Measurements from ENCODE around the gene CCNDBP1.
"Not testable (repeated sequence)": the region's sequence is repeated elsewhere in the genome, so short reads cannot be mapped to it uniquely, and the experiment has no call there.

Gene CCNDBP1, protein sequence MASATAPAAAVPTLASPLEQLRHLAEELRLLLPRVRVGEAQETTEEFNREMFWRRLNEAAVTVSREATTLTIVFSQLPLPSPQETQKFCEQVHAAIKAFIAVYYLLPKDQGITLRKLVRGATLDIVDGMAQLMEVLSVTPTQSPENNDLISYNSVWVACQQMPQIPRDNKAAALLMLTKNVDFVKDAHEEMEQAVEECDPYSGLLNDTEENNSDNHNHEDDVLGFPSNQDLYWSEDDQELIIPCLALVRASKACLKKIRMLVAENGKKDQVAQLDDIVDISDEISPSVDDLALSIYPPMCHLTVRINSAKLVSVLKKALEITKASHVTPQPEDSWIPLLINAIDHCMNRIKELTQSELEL

DNA sequence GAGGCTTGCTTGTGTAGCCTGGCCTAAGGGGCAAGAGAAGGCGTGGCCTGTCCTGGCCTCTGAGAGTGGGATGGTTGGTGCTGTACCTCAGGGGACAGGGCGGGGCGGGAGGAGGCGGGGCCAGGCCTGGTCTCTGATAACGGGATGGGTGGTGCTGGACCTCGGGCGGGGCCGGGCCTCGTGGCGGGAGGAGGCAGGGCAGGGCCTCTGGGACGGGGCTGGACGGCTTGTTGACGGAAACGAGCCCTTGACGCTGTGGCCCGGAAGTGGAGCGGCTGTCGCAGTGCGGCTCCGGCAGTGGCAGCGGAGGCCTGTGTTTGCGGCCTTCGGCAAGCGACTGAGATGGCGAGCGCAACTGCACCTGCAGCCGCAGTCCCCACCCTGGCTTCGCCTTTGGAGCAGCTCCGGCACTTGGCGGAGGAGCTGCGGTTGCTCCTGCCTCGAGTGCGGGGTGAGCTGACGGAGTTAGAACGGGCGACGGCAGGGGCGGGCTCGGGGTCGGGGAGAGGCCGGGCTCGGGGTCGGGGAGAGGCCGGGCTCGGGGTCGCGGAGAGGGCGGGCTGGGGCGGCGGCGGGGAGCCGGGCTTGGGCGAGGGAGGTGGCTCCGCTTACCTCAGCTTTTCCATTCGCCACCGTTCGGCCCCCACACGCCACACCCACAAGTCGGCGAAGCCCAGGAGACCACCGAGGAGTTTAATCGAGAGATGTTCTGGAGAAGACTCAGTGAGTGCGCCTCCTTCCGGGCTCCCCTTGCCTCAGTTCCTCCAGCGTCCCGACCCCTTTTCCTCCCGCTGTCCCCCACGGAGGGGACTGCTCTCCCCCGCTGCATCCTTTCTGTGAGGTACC is at the start of gene CCNDBP1:
Gene CCNDBP1 (plus strand): TSS at position 247 of the 846 bp plus-strand sequence. CDS start 96 bp downstream, at position 343.
- peak; percentile 74 for DNase-seq (ENCODE audit: low read depth, low spot score)

DNA sequence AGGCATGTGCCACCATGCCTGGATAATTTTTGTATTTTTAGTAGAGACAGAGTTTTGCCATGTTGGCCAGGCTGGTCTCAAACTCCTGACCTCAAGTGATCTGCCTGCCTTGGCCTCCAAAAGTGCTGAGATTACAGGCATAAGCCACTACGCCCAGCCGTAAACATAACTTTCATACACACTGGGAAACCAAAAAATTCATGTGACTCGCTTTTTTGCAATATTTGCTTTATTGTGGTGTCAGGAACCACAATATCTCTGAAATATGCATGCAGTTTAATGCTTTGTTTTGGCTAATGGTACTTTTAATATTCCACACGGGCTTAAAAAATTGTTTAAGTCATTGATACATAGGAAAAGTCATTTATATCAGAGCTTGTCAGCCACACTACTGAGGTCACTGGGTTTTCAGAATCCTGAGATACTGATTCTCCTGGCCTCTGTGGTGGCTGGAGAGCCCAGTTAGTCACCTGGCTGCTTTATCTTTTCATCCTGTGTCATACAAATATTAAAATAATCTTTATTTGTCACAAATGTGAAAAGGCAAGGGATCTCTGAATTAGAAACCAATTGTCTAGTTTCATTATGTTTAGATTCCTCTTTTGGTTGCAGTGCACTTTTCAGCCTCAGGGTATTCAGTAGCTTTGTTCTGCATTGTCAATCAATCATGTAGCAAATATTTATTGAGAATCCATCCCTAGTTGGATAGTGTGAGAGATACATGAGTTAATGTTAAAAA is 41.8 kb upstream of the CCNDBP1 start:
- no peak for DNase-seq (ENCODE audit: low read depth, low spot score)

DNA sequence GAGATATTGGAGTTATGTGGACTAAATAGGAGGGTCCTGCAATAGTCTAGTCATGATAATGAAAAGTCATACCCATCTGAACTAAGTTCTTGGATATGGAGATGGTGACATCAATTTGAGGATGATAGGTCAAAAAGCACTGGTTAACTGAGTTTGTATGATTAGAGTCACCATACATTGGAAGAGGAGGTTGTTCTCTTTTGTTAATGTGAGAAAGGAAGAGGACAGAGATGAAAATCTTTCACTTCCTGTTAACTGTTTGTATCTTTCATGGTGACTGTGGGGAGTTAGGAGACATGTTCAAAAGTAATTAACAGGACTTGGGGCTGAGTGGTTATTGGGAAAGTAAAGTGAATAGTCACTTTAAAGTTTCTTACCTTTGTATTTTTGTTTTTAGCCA is 40.7 kb upstream of the CCNDBP1 start:
- no peak for DNase-seq (ENCODE audit: low read depth, low spot score)

DNA sequence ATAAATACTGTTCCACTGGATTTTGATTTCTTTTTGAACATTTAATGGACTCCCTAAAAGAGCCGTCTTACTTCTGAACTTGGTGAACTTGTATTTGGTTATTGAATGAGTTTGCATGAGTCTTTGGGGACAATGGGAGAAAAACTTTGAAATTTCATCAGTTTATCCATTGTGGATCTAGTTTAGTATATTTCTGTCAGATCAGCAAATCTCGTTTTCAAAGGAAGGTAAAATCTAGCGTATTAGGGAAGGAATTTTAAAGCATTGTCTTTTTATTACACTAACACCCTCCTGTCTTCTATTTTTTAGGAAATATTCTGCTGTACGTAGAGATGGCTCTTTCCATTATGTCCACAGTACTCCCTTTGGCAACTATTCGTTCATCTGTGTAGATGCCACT is 39.0 kb upstream of the CCNDBP1 start:
- DNase-seq (ENCODE audit: low read depth, low spot score): no peak

DNA sequence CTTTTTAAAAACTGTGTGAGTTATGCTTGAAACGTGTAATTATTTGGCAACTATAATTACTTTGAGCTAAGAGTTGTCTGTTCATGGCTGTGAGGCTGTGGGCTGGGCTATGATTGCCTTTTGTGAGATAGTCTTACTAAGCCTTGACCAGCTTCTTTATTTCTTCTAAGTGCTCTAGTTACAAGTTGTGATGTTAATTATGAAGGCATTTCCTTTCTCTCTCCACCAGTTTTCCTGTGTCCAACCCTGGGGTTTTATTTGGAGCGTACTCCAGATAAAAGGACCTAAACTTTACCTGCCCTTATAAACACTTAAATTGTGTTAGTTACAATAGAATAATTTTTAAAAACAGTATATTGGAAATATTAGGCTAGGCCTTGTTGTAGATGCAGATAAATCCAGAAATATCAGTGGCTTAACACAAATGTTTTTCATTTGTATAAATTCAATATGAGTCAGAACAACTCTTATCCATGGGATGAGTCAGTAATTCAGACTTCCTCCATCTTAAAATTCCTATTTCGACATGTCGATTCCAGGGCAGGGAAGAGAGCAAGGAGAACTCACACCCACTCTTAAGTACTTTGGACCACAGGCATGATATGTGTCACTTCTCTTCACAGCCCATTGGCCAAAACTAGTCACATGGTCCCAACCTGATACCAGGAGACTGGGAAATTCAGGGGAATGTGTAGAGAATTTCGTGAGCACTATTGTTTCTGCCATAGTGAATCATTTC is 34.8 kb upstream of the CCNDBP1 start:
- no peak for DNase-seq (ENCODE audit: low read depth, low spot score)

DNA sequence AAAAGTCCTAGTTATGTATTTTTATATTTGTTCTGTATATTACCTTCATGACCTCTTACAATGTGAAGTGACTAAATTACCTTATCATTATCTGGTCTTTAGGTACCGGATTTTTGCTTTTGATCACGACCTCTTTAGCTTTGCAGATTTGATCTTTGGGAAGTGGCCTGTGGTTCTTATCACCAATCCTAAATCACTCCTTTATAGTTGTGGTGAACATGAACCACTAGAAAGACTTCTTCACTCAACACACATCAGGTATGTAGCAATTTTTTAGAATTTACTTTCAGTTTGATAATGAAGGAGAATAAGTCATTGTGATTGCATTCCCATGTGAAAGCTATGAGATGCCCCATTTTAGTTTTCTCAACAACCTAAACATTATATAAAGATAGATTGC is 33.5 kb upstream of the CCNDBP1 start:
- no peak for DNase-seq (ENCODE audit: low read depth, low spot score)

DNA sequence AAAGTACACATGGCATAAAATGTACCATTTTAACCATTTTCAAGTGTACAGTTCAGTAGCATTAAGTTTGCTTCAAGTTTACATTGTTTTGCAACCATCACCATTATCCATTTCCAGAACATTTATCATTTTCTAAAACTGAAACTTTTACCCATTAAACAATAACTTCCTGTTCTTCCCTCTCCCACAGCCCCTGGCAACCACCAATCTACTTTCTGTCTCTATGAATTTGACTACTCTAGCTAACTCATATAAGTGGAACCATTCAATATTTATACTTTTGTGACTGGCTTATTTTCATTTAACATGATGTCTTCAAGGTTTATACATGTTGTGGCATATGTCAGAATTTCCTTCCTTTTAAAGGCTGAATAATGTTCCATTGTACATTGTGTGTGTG is 31.9 kb upstream of the CCNDBP1 start:
- DNase-seq (ENCODE audit: low read depth, low spot score): no peak

DNA sequence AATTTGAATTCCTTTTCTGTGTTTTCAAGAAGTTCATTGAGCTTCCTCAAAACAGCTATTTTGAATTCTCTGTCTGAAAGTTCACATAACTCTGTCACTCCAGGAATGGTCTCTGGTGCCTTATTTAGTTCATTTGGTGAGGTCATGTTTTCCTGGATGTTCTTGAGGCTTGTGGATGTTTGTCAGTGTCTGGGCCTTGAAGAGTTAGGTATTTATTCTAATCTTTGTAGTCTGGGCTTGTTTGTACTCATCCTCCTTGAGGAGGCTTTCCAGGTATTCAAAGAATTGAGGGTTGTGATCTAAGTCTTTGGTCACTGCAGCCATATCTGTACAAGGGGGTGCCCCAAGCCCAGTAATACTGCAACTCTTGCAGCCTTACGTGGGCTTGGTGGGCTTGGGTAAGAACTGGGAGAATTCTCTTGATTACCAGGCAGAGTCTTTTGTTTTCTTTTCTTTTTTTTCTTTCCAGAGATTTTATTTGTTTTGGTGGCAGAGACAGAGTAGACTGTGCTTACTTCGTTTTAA is 19.3 kb upstream of the CCNDBP1 start:
- no peak for DNase-seq (ENCODE audit: low read depth, low spot score)

DNA sequence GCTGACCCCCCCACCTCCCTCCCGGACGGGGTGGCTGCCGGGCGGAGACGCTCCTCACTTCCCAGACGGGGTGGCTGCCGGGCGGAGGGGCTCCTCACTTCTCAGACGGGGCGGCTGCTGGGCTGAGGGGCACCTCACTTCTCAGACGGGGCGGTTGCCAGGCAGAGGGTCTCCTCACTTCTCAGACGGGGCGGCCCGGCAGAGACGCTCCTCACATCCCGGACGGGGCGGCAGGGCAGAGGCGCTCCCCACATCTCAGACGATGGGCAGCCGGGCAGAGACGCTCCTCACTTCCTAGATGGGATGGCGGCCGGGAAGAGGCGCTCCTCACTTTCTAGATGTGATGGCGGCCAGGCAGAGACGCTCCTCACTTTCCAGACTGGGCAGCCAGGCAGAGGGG is 17.9 kb upstream of the CCNDBP1 start:
- not testable (repeated sequence) for DNase-seq (ENCODE audit: low read depth, low spot score)

DNA sequence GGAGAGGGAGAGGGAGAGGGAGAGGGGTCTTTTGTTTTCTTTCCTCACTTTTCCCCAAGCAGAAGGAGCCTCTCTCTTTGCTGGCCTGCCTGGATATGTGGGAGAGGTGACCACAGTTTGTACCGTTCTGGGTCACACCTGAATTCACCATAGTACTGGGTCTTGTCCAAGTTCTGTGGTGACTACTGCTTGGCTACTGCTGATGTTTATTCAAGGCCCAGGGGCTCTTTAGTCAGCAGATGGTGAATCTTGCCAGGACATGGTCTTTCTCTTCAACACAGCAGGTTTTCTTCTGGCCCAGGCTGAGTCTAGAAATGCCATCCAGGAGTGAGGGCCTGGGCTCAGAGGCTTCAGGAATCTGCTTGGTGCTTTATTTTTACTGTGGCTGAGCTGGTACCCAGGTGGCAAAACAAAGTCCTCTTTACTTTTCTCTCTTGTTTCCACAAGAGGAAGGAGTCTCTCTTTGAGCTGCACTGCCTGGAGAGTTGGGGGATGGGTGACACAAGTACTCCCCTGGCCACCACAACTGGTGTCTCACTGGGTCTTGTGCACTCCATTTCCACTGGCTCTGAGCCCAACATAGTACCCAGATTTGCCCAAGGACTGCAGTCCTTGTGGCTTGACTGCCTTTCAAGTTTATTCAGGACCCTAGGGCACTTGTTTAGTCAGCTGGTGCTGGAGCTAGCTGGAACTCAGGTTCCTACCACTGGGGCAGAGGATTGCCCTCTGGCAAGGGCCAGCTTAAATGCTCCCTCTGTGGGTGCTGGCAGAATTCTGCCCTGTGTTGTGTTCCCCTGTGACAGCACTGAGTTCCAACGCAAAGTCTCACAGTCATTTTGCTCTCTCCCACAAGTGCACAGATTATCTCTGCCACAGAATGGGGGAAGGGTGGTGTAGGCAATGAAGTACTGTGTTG is 16.8 kb upstream of the CCNDBP1 start:
- DNase-seq (ENCODE audit: low read depth, low spot score): no peak

DNA sequence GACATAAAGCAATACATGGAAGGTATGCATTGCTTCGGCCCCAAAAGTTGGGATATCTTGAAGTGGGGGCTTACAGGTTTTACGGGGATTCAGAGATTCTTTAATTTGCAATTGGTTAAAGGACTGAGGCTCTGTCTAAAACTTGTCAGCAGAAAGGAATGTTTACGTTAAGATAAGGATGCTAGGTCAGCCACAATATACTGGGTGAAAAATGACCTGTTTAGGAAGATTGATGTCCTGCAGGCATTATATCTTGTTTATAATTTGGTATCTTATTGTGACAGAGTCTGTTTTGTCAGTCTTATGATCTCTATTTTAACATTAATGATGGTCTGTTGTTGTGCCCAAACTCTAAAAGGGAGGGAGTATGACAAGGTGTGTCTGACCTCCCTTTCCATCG is 15.3 kb upstream of the CCNDBP1 start:
- no peak for DNase-seq (ENCODE audit: low read depth, low spot score)

DNA sequence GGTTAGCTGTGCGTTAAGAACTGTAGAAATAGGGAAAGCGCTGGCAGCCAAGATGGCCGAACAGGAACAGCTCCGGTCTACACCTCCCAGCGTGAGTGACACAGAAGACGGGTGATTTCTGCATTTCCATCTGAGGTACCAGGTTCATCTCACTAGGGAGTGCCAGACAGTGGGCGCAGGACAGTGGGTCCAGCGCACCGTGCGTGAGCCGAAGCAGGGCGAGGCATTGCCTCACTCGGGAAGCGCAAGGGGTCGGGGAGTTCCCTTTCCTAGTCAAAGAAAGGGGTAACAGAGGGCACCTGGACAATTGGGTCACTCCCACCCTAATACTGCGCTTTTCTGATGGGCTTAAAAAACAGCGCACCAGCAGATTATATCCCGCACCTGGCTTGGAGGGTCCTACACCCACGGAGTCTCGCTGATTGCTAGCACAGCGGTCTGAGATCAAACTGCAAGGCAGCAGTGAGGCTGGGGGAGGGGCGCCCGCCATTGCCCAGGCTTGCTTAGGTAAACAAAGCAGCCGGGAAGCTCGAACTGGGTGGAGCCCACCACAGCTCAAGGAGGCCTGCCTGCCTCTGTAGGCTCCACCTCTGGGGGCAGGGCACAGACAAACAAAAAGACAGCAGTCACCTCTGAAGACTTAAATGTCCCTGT is 9.4 kb upstream of the CCNDBP1 start:
- DNase-seq (ENCODE audit: low read depth, low spot score): not testable (repeated sequence)

DNA sequence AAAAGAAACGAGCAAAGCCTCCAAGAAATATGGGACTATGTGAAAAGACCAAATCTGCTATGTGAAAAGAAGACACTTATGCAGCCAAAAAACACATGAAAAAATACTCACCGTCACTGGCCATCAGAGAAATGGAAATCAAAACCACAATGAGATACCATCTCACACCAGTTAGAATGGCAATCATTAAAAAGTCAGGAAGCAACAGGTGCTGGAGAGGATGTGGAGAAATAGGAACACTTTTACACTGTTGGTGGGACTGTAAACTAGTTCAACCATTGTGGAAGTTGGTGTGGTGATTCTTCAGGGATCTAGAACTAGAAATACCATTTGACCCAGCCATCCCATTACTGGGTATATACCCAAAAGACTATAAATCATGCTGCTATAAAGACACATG is 8.1 kb upstream of the CCNDBP1 start:
- DNase-seq (ENCODE audit: low read depth, low spot score): not testable (repeated sequence)

DNA sequence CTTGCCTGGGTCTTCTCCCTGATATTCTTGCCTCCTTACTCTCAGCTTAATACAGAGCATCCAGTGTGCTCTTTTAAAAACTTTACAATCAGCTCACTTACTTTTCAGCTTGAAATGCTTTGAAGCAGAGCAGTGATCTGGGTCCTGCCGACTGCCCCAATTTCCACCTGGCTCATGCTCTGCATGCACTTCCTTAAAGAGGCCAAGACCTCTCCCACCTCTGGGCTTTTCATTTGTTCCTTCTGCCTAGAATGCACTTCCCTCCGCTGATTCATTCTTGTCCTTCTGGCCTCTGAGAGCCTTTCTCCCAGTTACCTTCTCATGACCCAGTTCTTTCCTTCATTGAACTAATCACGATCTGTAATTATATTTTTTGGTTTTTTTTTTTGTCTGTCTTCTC is 1.9 kb upstream of the CCNDBP1 start:
- no peak for DNase-seq (ENCODE audit: low read depth, low spot score)

DNA sequence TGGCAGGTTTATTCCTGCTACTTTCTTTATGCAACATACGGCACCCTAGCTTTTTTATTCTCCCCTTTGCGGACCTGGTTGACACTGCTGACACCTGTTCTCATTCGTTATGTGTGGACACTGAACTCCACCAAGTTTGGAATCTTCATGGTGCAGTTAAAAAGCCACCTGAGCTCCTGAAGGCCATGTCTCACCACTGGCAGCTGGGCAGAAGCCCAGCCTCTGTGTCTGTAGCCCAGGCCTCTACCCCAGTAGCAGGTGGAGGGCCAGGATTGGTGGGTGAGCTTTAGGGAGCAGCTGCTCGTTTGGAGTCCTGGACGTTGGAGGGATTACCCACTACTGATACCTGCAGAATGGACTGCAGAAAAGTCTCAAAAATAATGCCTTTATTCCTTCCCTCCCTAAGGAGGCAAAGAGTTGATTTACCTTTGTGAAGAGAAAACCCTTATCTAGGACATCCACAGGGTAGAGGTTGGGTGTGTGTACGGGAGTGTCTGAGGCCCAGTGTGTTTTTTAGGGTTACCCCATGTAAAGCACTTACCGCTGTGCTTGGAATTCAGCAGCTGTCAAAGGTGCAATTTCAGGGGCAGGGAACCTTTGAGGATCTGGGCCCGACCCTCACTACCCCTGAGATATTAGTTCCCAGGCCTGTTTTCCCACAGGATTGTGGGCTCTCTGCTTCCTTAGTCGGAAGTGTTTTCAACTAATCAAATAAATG is 637 bp upstream of the CCNDBP1 start:
- no peak for DNase-seq (ENCODE audit: low read depth, low spot score)

DNA sequence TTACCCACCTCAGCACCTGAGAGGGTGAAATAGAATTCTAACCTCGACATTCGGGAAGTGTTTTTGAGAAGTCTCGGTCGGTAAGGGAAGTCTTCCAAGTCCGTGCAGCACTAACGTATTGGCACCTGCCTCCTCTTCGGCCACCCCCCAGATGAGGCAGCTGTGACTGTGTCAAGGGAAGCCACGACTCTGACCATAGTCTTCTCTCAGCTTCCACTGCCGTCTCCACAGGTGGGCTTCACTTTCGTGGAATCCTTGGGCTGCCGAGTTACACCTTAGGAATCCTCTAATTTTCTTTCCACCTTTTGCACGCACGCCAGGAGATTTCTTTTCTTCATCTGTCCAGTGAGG is 775 bp downstream of the CCNDBP1 start:
- DNase-seq (ENCODE audit: low read depth, low spot score): no peak

DNA sequence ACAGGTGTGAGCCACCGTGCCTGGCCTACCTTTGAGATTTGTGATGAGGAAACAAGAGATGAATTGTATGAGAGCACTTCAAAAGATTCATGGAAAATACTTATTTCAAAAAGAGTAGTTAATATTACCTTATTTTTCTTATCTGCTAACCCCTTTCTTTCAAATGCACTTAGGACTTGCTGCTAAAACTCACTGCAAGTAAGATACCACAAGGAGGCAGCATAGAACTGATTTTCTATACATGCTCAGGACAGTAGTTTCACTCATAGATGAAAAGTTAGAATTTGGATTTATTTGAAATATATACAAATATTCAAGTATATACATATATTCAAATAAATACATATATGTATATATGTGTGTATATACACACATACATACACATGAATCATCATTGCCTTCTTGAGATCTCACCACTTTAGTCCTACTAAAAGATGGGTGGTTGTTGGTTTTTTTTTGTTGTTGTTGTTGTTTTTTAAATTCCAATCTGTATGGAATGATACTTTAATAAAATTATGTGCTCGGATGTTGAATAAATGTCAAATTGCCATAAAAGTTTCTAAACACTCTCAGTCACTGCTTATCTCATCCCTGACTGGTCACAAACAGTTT is 2.4 kb downstream of the CCNDBP1 start:
- no peak for DNase-seq (ENCODE audit: low read depth, low spot score)

DNA sequence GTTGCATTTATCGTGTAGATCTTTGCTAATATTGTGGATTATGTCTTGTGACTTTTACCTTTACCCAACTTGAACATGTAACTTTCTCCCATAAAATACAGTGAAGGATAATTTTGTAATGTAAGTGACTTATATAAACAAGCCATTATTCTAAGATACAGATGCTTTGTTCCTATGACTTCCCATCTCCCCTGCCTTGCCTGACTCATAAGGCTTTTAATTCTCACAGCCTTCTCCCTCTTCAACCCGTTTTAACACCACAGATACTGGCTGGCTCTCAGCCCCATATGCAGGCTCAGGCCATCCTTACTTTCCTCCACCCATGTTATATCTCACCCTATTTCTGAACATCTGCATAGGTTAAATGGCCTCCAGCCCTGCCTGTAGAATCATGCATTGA is 4.1 kb downstream of the CCNDBP1 start:
- DNase-seq (ENCODE audit: low read depth, low spot score): no peak

DNA sequence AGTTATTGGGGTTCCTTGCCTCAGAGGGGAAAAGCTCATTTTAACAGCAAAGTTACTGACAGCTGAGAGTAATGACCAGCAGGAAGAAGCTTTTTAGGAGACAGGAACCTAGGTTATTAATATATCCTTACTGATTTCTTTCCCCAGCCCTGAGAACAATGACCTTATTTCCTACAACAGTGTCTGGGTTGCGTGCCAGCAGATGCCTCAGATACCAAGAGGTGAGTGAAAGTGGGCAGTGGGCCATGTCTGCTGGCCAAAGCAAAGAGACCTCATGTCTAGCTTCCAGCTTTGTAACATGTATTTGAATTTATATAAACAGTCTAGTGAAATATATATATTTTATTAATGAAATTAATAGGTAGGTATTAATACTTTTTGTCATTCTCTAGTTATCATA is 5.0 kb downstream of the CCNDBP1 start:
- DNase-seq (ENCODE audit: low read depth, low spot score): no peak

Measured in iPS DF 19.7 (cell line).